Left kidney (tissue), 1 donor: ENCODE results near the gene DMRTC1B. TPM values are rescaled to one million over a fixed set of nuclear protein-coding genes. Genes with fewer than 3 reads are reported as not detected.

ENCODE experiments used
- polyA plus RNA-seq: library from polyadenylated mRNA; unstranded; fragments of 120-200 nt; gene quantifications from one replicate; pipeline ENCODE4 v1.2.1, GENCODE V29; 2013; ENCODE audit not compliant: insufficient read length

DMRTC1B gene
- polyA plus RNA-seq, 1 donor, result 4.9 TPM

Other genes starting within 250 kb of the DMRTC1B start
- gene HDAC8, start 204.0 kb upstream of the DMRTC1B start, polyA plus RNA-seq, result 41.9 TPM
- 6.7 TPM for gene PHKA1, start 62.6 kb upstream of the DMRTC1B start, polyA plus RNA-seq
- gene FAM236B, start 5.8 kb downstream of the DMRTC1B start, polyA plus RNA-seq, result not detected
- not detected for gene FAM236D, start 31.3 kb downstream of the DMRTC1B start, polyA plus RNA-seq
- not detected for gene FAM236C, start 135.7 kb downstream of the DMRTC1B start, polyA plus RNA-seq
- 0.75 TPM for gene FAM236A, start 161.3 kb downstream of the DMRTC1B start, polyA plus RNA-seq
- not detected for gene DMRTC1, start 166.9 kb downstream of the DMRTC1B start, polyA plus RNA-seq
- gene PABPC1L2B, start 226.0 kb downstream of the DMRTC1B start, polyA plus RNA-seq, result not detected